Vagina (tissue), 2 donors: ENCODE data around the gene ACTR3C.
"Not testable (repeated sequence)": the region's sequence is repeated elsewhere in the genome, so short reads cannot be mapped to it uniquely, and the experiment has no call there.

Source experiments
- CTCF ChIP-seq, 3 experiments: fragments of 450-650 bp in 2 of 3; fragments of 200-600 bp in 1 of 3; sonication (generic) in 1 of 3; IDR thresholded peaks; one replicate each; pipeline ENCODE4 v1.5.1; 2017 to 2019; ENCODE audit warnings: antibody characterized with exemption in 3 of 3, mild to moderate bottlenecking in 2 of 3, moderate library complexity in 2 of 3
- POLR2A ChIP-seq, 2 donors: fragments of 450-650 bp; IDR thresholded peaks; one replicate each; pipeline ENCODE4 v1.6.1; 2017; ENCODE audit warnings: antibody characterized with exemption in 2 of 2, mild to moderate bottlenecking in 2 of 2, moderate library complexity in 2 of 2
- POLR2AphosphoS5 ChIP-seq, 2 donors: sonication (generic); formaldehyde crosslinking; IDR thresholded peaks; one replicate each; pipeline ENCODE4 v1.9.0; 2017; ENCODE audit warnings: antibody characterized with exemption in 2 of 2, mild to moderate bottlenecking in 2 of 2, low read depth in 1 of 2; ENCODE audit not compliant: insufficient read depth in 1 of 2

GRCh38 chr7:150304499-150305258, 18.7 kb downstream of the ACTR3C start:
- not testable (repeated sequence) for TF ChIP-seq POLR2AphosphoS5 (IDR thresholded peaks at IDR 0.05; ENCODE audit: insufficient read depth in 1 of 2, low read depth in 1 of 2); POLR2A (IDR thresholded peaks at IDR 0.05); CTCF (IDR thresholded peaks at IDR 0.05)
